Mesenchymal stem cell (in vitro differentiated cells and primary cell): Measurements from ENCODE around the gene OR9Q1.

Experiments
- DNase-seq: peaks from one replicate; pipeline ENCODE4 v3.0.0-alpha.2; 2013
- H2AFZ ChIP-seq: one replicate; pipeline ENCODE4 v1.6.1; 2013; ENCODE audit warnings: low read depth, mild to moderate bottlenecking, control low read depth, inconsistent platforms, low read length, moderate library complexity
- H2AK5ac ChIP-seq: 2 replicates; pipeline ENCODE4 v1.6.1; 2013; ENCODE audit warnings: low read length, moderate library complexity, mild to moderate bottlenecking, inconsistent platforms; ENCODE audit not compliant: severe bottlenecking
- H2BK120ac ChIP-seq: one replicate; pipeline ENCODE4 v1.6.1; 2013; ENCODE audit warnings: low read depth, mild to moderate bottlenecking, inconsistent platforms, low read length, moderate library complexity
- H2BK12ac ChIP-seq, 2 experiments: one replicate each; pipeline ENCODE4 v1.6.1; 2013; ENCODE audit warnings: inconsistent platforms in 2 of 2, low read length in 2 of 2, mild to moderate bottlenecking in 2 of 2, moderate library complexity in 2 of 2, control low read depth in 1 of 2
- H2BK15ac ChIP-seq: one replicate; pipeline ENCODE4 v1.6.1; 2013; ENCODE audit warnings: mild to moderate bottlenecking, low read depth, inconsistent platforms; ENCODE audit not compliant: poor library complexity, severe bottlenecking
- H2BK5ac ChIP-seq: 2 replicates; pipeline ENCODE4 v1.6.1; 2013; ENCODE audit warnings: low read depth, mild to moderate bottlenecking, low read length, control low read depth, inconsistent platforms; ENCODE audit not compliant: poor library complexity, severe bottlenecking
- H3K14ac ChIP-seq, 2 experiments: one replicate each; pipeline ENCODE4 v1.6.1; 2013; ENCODE audit warnings: inconsistent platforms in 2 of 2, low read length in 2 of 2, control low read depth in 1 of 2, mild to moderate bottlenecking in 1 of 2, moderate library complexity in 1 of 2
- H3K18ac ChIP-seq, 2 experiments: one replicate each; pipeline ENCODE4 v1.6.1; 2013; ENCODE audit warnings: inconsistent platforms in 2 of 2, low read length in 2 of 2, control low read depth in 1 of 2, low read depth in 1 of 2, mild to moderate bottlenecking in 1 of 2
- H3K23ac ChIP-seq, 2 experiments: one replicate each; pipeline ENCODE4 v1.6.1; 2013; ENCODE audit warnings: inconsistent platforms in 2 of 2, low read length in 2 of 2, mild to moderate bottlenecking in 2 of 2, moderate library complexity in 2 of 2, control low read depth in 1 of 2
- H3K27ac ChIP-seq: 2 replicates; pipeline ENCODE4 v1.5.1; 2013; ENCODE audit warnings: mild to moderate bottlenecking, moderate library complexity, low read length, control low read depth, inconsistent platforms; ENCODE audit not compliant: poor library complexity, severe bottlenecking
- H3K27me3 ChIP-seq, 2 experiments: 2 replicates each; pipeline versions ENCODE4 v1.6.1 to v1.7.0; 2013; ENCODE audit warnings: low read length in 2 of 2, mild to moderate bottlenecking in 2 of 2, moderate library complexity in 2 of 2, control low read depth in 1 of 2, inconsistent platforms in 1 of 2; ENCODE audit not compliant: control insufficient read depth in 1 of 2, insufficient read depth in 1 of 2
- H3K36me3 ChIP-seq, 2 experiments: 2 replicates each; pipeline versions ENCODE4 v1.6.1 to v1.7.0; 2013; ENCODE audit warnings: low read length in 2 of 2, control low read depth in 1 of 2, inconsistent platforms in 1 of 2, low read depth in 1 of 2, mild to moderate bottlenecking in 1 of 2; ENCODE audit not compliant: insufficient read depth in 2 of 2, control insufficient read depth in 1 of 2
- H3K4ac ChIP-seq, 2 experiments: one replicate each; pipeline ENCODE4 v1.6.1; 2013; ENCODE audit warnings: inconsistent platforms in 2 of 2, low read length in 2 of 2, mild to moderate bottlenecking in 2 of 2, moderate library complexity in 2 of 2, control low read depth in 1 of 2, low read depth in 1 of 2
- H3K4me1 ChIP-seq: 2 replicates; pipeline ENCODE4 v1.6.1; 2013; ENCODE audit warnings: low read depth, low read length, control low read depth; ENCODE audit not compliant: control insufficient read depth, insufficient read depth
- H3K4me2 ChIP-seq: 2 replicates; pipeline ENCODE4 v1.6.1; 2013; ENCODE audit warnings: low read length, mild to moderate bottlenecking, inconsistent platforms; ENCODE audit not compliant: poor library complexity, severe bottlenecking
- H3K4me3 ChIP-seq, 2 experiments: 2 replicates each; pipeline versions ENCODE4 v1.5.1 to v1.7.0; 2013; ENCODE audit warnings: low read length in 2 of 2, mild to moderate bottlenecking in 2 of 2, control low read depth in 1 of 2, low read depth in 1 of 2; ENCODE audit not compliant: insufficient read depth in 1 of 2
- H3K79me1 ChIP-seq: replicated peaks from 2 replicates; pipeline ENCODE4 v1.6.1; 2013; ENCODE audit warnings: mild to moderate bottlenecking, control low read depth, low read length, inconsistent platforms; ENCODE audit not compliant: poor library complexity, severe bottlenecking
- H3K9ac ChIP-seq: 2 replicates; pipeline ENCODE4 v1.7.0; 2013; ENCODE audit warnings: mild to moderate bottlenecking, low read length, moderate library complexity
- H3K9me3 ChIP-seq: 2 replicates; pipeline ENCODE4 v1.7.0; 2013; ENCODE audit warnings: mild to moderate bottlenecking, low read length; ENCODE audit not compliant: control insufficient read depth
- H4K8ac ChIP-seq: one replicate; pipeline ENCODE4 v1.6.1; 2013; ENCODE audit warnings: inconsistent platforms, mild to moderate bottlenecking, low read length, moderate library complexity
- H4K91ac ChIP-seq: one replicate; pipeline ENCODE4 v1.6.1; 2013; ENCODE audit warnings: mild to moderate bottlenecking, low read length, inconsistent platforms
- WGBS: methylation state at CpG from one replicate; pipeline ENCODE4 v1.1.7; 2013; ENCODE audit warnings: mixed read lengths; 5-methylcytosine and 5-hydroxymethylcytosine counted together

OR9Q1 gene

GRCh38 chr11:58060939-58061672, 37.4 kb downstream of the OR9Q1 start:
- Histone ChIP-seq H2BK15ac (no peak overlapping the region), H3K4me1 (peaks cover 17% of the 10 kb centered on the region), H3K9me3 (no peaks in the 10 kb centered on the region), H3K23ac (no peak overlapping the region), H3K18ac (no peak overlapping the region), H3K4me3 (no peak overlapping the region), H4K91ac (no peak overlapping the region), H4K8ac (no peak overlapping the region), H2AFZ (no peak overlapping the region), H2BK120ac (no peak overlapping the region), H3K9ac (no peak overlapping the region), H3K27me3 (peaks cover 0 to 2% of the 10 kb centered on the region in 2 experiments), H2AK5ac (peak overlapping the region; percentile 63), H2BK12ac (no peak overlapping the region), H3K36me3 (no peaks in the 10 kb centered on the region), H3K4me2 (peak overlapping the region; percentile 2), H3K14ac (no peak overlapping the region), H3K27ac (peak overlapping the region; percentile 76), H2BK5ac (peak overlapping the region; percentile 91), H3K4ac (no peak overlapping the region), H3K79me1 (no peaks in the 10 kb centered on the region)
- 56% methylated on average over 5 of the region's 6 CpGs for WGBS
- no peak for DNase-seq

GRCh38 chr11:58061813-58062212, 38.1 kb downstream of the OR9Q1 start:
- peak overlapping the region; percentile 7 for H2AK5ac ChIP-seq
- H3K18ac ChIP-seq: no peak overlapping the region
- 0% methylated on average over 2 of the region's 6 CpGs for WGBS
- H2BK15ac ChIP-seq: no peak overlapping the region
- no peaks in the 10 kb centered on the region for H3K79me1 ChIP-seq
- H2BK12ac ChIP-seq: no peak overlapping the region
- no peak overlapping the region for H3K4me3 ChIP-seq
- H3K36me3 ChIP-seq: no peaks in the 10 kb centered on the region
- H2BK5ac ChIP-seq: no peak overlapping the region
- H3K14ac ChIP-seq: no peak overlapping the region
- H3K27ac ChIP-seq: peak overlapping the region; percentile 76
- H3K9me3 ChIP-seq: no peaks in the 10 kb centered on the region
- H3K4me1 ChIP-seq: peaks cover 17% of the 10 kb centered on the region
- no peak overlapping the region for H4K8ac ChIP-seq
- H3K4ac ChIP-seq: no peak overlapping the region
- no peak for DNase-seq
- H4K91ac ChIP-seq: no peak overlapping the region
- H3K4me2 ChIP-seq: no peak overlapping the region
- H3K9ac ChIP-seq: no peak overlapping the region
- no peak overlapping the region for H2AFZ ChIP-seq
- peaks cover 0 to 2% of the 10 kb centered on the region in 2 experiments for H3K27me3 ChIP-seq
- H2BK120ac ChIP-seq: no peak overlapping the region
- H3K23ac ChIP-seq: no peak overlapping the region

GRCh38 chr11:58067685-58068084, 44.0 kb downstream of the OR9Q1 start:
- Histone ChIP-seq H3K79me1 (no peaks in the 10 kb centered on the region), H3K9me3 (no peaks in the 10 kb centered on the region), H3K4me1 (peaks cover 2% of the 10 kb centered on the region), H2BK120ac (no peak overlapping the region), H3K4ac (no peak overlapping the region), H3K36me3 (no peaks in the 10 kb centered on the region), H3K18ac (no peak overlapping the region), H2BK5ac (no peak overlapping the region), H3K9ac (no peak overlapping the region), H3K4me3 (no peak overlapping the region), H3K27me3 (peaks cover 0 to 2% of the 10 kb centered on the region in 2 experiments), H4K91ac (no peak overlapping the region), H3K14ac (no peak overlapping the region), H2AFZ (no peak overlapping the region), H3K4me2 (no peak overlapping the region), H2BK12ac (no peak overlapping the region), H3K27ac (no peak overlapping the region), H2AK5ac (no peak overlapping the region), H3K23ac (no peak overlapping the region), H4K8ac (no peak overlapping the region), H2BK15ac (no peak overlapping the region)
- 62% methylated on average over 3 of the region's 5 CpGs for WGBS
- no peak for DNase-seq

GRCh38 chr11:58068655-58069054, 45.0 kb downstream of the OR9Q1 start:
- H3K27me3 ChIP-seq: peaks cover 0 to 2% of the 10 kb centered on the region in 2 experiments
- no peaks in the 10 kb centered on the region for H3K9me3 ChIP-seq
- WGBS: 57% methylated on average over 6 of the region's 6 CpGs

More at GRCh38 chr11:58068655-58069054, 45.0 kb downstream of the OR9Q1 start:
- Histone ChIP-seq H4K91ac (no peak overlapping the region), H3K18ac (no peak overlapping the region), H2BK15ac (no peak overlapping the region), H4K8ac (no peak overlapping the region), H3K23ac (no peak overlapping the region), H2AFZ (no peak overlapping the region), H3K4ac (no peak overlapping the region), H3K36me3 (no peaks in the 10 kb centered on the region), H2BK12ac (no peak overlapping the region), H3K79me1 (no peaks in the 10 kb centered on the region), H2AK5ac (no peak overlapping the region), H3K4me1 (peaks cover 2% of the 10 kb centered on the region), H2BK120ac (no peak overlapping the region), H2BK5ac (no peak overlapping the region), H3K27ac (no peak overlapping the region), H3K4me3 (no peak overlapping the region), H3K9ac (no peak overlapping the region), H3K14ac (no peak overlapping the region), H3K4me2 (no peak overlapping the region)
- no peak for DNase-seq
